Measurements from ENCODE around the gene CKS1B. TPM values are rescaled to one million over a fixed set of nuclear protein-coding genes. Genes with fewer than 3 reads are reported as not detected.

Gene CKS1B
- polyA plus RNA-seq, 1 donor from 2014 or later = 29.0 TPM

- Histone ChIP-seq H3K79me2 (replicated peaks; ENCODE audit: insufficient read depth, low read length) (no peaks in the 10 kb centered on the region), H3K9ac (ENCODE audit: low read length) (no peak overlapping the region), H3K27ac (ENCODE audit: low read length) (no peak overlapping the region), H3K9me2 (ENCODE audit: insufficient read depth, low read length) (no peaks in the 10 kb centered on the region), H3K4me2 (ENCODE audit: low read length) (no peak overlapping the region), H2AFZ (ENCODE audit: low read depth, low read length) (no peak overlapping the region), H3K4me3 (ENCODE audit: low read length) (no peak overlapping the region), H3K27me3 (ENCODE audit: insufficient read depth, low read depth, low read length) (no peaks in the 10 kb centered on the region), H3F3A (ENCODE audit: insufficient read depth, low read length, poor library complexity, severe bottlenecking) (no peaks in the 10 kb centered on the region), H3K36me3 (ENCODE audit: insufficient read depth, low read length) (no peaks in the 10 kb centered on the region), H3K9me3 (ENCODE audit: low read length) (no peaks in the 10 kb centered on the region), H4K20me1 (ENCODE audit: insufficient read depth) (no peaks in the 10 kb centered on the region)
- TF ChIP-seq REST (IDR thresholded peaks at IDR 0.05; ENCODE audit: borderline replicate concordance) = no peak
- no peak for TF ChIP-seq RAD21 (conservative IDR thresholded peaks at IDR 0.05)
- TF ChIP-seq EZH2 (IDR thresholded peaks at IDR 0.05; ENCODE audit: borderline replicate concordance, insufficient read depth, low read length, poor library complexity, severe bottlenecking) = no peak
- no peak for TF ChIP-seq TAF1 (IDR thresholded peaks at IDR 0.05; ENCODE audit: low read depth)
- TF ChIP-seq MXI1 (conservative IDR thresholded peaks at IDR 0.05; ENCODE audit: poor library complexity, severe bottlenecking) = no peak
- no peak for TF ChIP-seq SMC3 (conservative IDR thresholded peaks at IDR 0.05; ENCODE audit: poor library complexity)
- TF ChIP-seq EP300 (conservative IDR thresholded peaks at IDR 0.05; ENCODE audit: poor library complexity, severe bottlenecking) = no peak
- no peak for TF ChIP-seq CTCF (IDR thresholded peaks at IDR 0.05; ENCODE audit: poor library complexity, severe bottlenecking)
- no peak for TF ChIP-seq POLR2AphosphoS5 (IDR thresholded peaks at IDR 0.05)
These were observed 48.3 kb upstream of the CKS1B start for GRCh38 chr1:154926201-154926600.

GRCh38 chr1:154931940-154932487 is 42.5 kb upstream of the CKS1B start:
- H3K4me2 ChIP-seq (ENCODE audit: low read length) = no peak overlapping the region
- H3K27me3 ChIP-seq (ENCODE audit: insufficient read depth, low read depth, low read length) = no peaks in the 10 kb centered on the region
- no peaks in the 10 kb centered on the region for H4K20me1 ChIP-seq (ENCODE audit: insufficient read depth)
- H3K27ac ChIP-seq (ENCODE audit: low read length) = no peak overlapping the region
- no peaks in the 10 kb centered on the region for H3K36me3 ChIP-seq (ENCODE audit: insufficient read depth, low read length)
- no peak overlapping the region for H2AFZ ChIP-seq (ENCODE audit: low read depth, low read length)
- H3K9ac ChIP-seq (ENCODE audit: low read length) = no peak overlapping the region
- H3F3A ChIP-seq (ENCODE audit: insufficient read depth, low read length, poor library complexity, severe bottlenecking) = no peaks in the 10 kb centered on the region
- no peak for TF ChIP-seq CTCF (IDR thresholded peaks at IDR 0.05; ENCODE audit: poor library complexity, severe bottlenecking)
- no peak for TF ChIP-seq EP300 (conservative IDR thresholded peaks at IDR 0.05; ENCODE audit: poor library complexity, severe bottlenecking)
- no peak overlapping the region for H3K4me3 ChIP-seq (ENCODE audit: low read length)
- H3K9me3 ChIP-seq (ENCODE audit: low read length) = no peaks in the 10 kb centered on the region
- no peaks in the 10 kb centered on the region for H3K9me2 ChIP-seq (ENCODE audit: insufficient read depth, low read length)
- peaks cover 6% of the 10 kb centered on the region for H3K79me2 ChIP-seq (replicated peaks; ENCODE audit: insufficient read depth, low read length)
